Suprapubic skin (tissue), 3 donors: ENCODE measurements around the gene MARK3.

Experiments
- CTCF ChIP-seq, 2 donors: fragments of 200-600 bp in 1 of 2; fragments of 450-650 bp in 1 of 2; sonication (generic) in 1 of 2; IDR thresholded peaks; one replicate each; pipeline ENCODE4 v1.5.1; 2016 to 2019; ENCODE audit warnings: antibody characterized with exemption in 2 of 2, mild to moderate bottlenecking in 1 of 2, moderate library complexity in 1 of 2
- EP300 ChIP-seq: sonication (generic); formaldehyde crosslinking; IDR thresholded peaks from one replicate; pipeline ENCODE4 v1.6.1; 2017; ENCODE audit warnings: antibody characterized with exemption

GRCh38 chr14:103401223-103402214, 16.3 kb downstream of the MARK3 start:
- TF ChIP-seq CTCF (IDR thresholded peaks at IDR 0.05) (no peak), EP300 (no peak)
